Neural cell (in vitro differentiated cells): ENCODE results near the gene IVNS1ABP.

Experiments
- TF ChIP-seq, protein P1 (sequence below): fragments of 450-650 bp; IDR thresholded peaks from 2 replicates; pipeline ENCODE4 v1.5.1; 2014; ENCODE audit warnings: antibody characterized with exemption, mild to moderate bottlenecking, moderate library complexity; ENCODE audit not compliant: poor library complexity, severe bottlenecking
- TF ChIP-seq, protein P2 (sequence below): IDR thresholded peaks from 2 replicates; pipeline ENCODE4 v1.6.1; 2012; ENCODE audit warnings: borderline replicate concordance

DNA sequence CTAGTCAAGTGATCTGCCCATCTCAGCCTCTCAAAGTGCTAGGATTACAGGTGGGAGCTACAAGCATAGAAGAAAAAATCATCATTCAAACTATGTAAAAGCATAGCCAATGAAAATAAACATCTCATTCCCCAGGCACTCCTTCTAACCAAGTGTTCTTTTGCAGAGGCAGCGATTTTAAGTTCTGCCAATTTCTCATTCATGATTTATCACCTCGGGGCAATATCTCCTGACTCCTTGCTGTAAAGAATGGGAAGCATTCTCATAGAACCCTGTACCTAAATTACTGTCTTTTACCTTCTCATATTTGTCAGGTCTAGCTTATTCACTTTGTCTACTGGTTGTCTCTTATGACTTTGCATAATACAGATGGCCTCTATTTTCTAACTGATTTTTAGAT, 32.5 kb upstream of the IVNS1ABP start:
- TF ChIP-seq, protein P1, sequence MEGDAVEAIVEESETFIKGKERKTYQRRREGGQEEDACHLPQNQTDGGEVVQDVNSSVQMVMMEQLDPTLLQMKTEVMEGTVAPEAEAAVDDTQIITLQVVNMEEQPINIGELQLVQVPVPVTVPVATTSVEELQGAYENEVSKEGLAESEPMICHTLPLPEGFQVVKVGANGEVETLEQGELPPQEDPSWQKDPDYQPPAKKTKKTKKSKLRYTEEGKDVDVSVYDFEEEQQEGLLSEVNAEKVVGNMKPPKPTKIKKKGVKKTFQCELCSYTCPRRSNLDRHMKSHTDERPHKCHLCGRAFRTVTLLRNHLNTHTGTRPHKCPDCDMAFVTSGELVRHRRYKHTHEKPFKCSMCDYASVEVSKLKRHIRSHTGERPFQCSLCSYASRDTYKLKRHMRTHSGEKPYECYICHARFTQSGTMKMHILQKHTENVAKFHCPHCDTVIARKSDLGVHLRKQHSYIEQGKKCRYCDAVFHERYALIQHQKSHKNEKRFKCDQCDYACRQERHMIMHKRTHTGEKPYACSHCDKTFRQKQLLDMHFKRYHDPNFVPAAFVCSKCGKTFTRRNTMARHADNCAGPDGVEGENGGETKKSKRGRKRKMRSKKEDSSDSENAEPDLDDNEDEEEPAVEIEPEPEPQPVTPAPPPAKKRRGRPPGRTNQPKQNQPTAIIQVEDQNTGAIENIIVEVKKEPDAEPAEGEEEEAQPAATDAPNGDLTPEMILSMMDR: no peak
- TF ChIP-seq, protein P2, sequence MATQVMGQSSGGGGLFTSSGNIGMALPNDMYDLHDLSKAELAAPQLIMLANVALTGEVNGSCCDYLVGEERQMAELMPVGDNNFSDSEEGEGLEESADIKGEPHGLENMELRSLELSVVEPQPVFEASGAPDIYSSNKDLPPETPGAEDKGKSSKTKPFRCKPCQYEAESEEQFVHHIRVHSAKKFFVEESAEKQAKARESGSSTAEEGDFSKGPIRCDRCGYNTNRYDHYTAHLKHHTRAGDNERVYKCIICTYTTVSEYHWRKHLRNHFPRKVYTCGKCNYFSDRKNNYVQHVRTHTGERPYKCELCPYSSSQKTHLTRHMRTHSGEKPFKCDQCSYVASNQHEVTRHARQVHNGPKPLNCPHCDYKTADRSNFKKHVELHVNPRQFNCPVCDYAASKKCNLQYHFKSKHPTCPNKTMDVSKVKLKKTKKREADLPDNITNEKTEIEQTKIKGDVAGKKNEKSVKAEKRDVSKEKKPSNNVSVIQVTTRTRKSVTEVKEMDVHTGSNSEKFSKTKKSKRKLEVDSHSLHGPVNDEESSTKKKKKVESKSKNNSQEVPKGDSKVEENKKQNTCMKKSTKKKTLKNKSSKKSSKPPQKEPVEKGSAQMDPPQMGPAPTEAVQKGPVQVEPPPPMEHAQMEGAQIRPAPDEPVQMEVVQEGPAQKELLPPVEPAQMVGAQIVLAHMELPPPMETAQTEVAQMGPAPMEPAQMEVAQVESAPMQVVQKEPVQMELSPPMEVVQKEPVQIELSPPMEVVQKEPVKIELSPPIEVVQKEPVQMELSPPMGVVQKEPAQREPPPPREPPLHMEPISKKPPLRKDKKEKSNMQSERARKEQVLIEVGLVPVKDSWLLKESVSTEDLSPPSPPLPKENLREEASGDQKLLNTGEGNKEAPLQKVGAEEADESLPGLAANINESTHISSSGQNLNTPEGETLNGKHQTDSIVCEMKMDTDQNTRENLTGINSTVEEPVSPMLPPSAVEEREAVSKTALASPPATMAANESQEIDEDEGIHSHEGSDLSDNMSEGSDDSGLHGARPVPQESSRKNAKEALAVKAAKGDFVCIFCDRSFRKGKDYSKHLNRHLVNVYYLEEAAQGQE: no peak
